Lower leg skin (tissue), 4 donors: ENCODE data around the gene CAPS. TPM values are rescaled to one million over a fixed set of nuclear protein-coding genes. Genes with fewer than 3 reads are reported as not detected.

Source experiments
- DNase-seq, 2 donors: peaks; one replicate each; pipeline ENCODE4 v3.0.0-alpha.2; 2019; ENCODE audit warnings: low spot score in 2 of 2
- H3K4me3 ChIP-seq: fragments of 200-600 bp; sonication (generic); 2 replicates; pipeline ENCODE4 v1.5.1; 2017; ENCODE audit warnings: mild to moderate bottlenecking, low read depth; ENCODE audit not compliant: poor library complexity, severe bottlenecking
- CTCF ChIP-seq, 3 donors: fragments of 450-650 bp; IDR thresholded peaks; one replicate each; pipeline ENCODE4 v1.5.1; 2016; ENCODE audit warnings: antibody characterized with exemption in 3 of 3, mild to moderate bottlenecking in 3 of 3, moderate library complexity in 2 of 3
- POLR2A ChIP-seq, 2 donors: fragments of 450-650 bp; IDR thresholded peaks; one replicate each; pipeline ENCODE4 v1.6.1; 2016 to 2017; ENCODE audit warnings: antibody characterized with exemption in 2 of 2, mild to moderate bottlenecking in 1 of 2, moderate library complexity in 1 of 2
- WGBS, 2 donors: methylation state at CpG; one replicate each; pipeline ENCODE4 v1.1.5; 2018; 5-methylcytosine and 5-hydroxymethylcytosine counted together
- intact Hi-C: fragments of 100-400 bp; cut with DNase I; formaldehyde crosslinking; loops from one replicate; pipeline ENCODE4 v1.15.0; 2023; ENCODE audit warnings: low total_unique reads
- total RNA-seq, 4 donors: library from RNA; depleted of rRNA; stranded (reverse); fragments of >200 nt; gene quantifications; one replicate each; pipeline ENCODE4 v1.1.0, GENCODE V29; 2016

CAPS gene
- total RNA-seq, 4 donors from 2014 or later = 3.5 to 14.5 (median 11.5) TPM

GRCh38 chr19:5921516-5922160, 7.6 kb downstream of the CAPS start:
- no peak overlapping the region for H3K4me3 ChIP-seq
- intact Hi-C loops = no loop called here
- no peak for DNase-seq
- 91 to 92% methylated on average over 21 of the region's 21 CpGs for WGBS, 2 donors
- no peak for TF ChIP-seq POLR2A (IDR thresholded peaks at IDR 0.05)

GRCh38 chr19:5922161-5922545, 8.1 kb downstream of the CAPS start:
- no peak overlapping the region for H3K4me3 ChIP-seq
- 90 to 94% methylated on average over 12 of the region's 12 CpGs for WGBS, 2 donors
- DNase-seq = no peak
- TF ChIP-seq POLR2A (IDR thresholded peaks at IDR 0.05) = no peak
- TF ChIP-seq CTCF (IDR thresholded peaks at IDR 0.05) = no peak
- intact Hi-C loops = no loop called here

- intact Hi-C loops = no loop called here
- WGBS, 2 donors = 92 to 93% methylated on average over 9 to 16 of the region's 16 CpGs
- no peak overlapping the region for H3K4me3 ChIP-seq
- no peak for DNase-seq
- TF ChIP-seq POLR2A (IDR thresholded peaks at IDR 0.05) = no peak
- TF ChIP-seq CTCF (IDR thresholded peaks at IDR 0.05) = no peak
Observed at GRCh38 chr19:5923356-5923755, 9.3 kb downstream of the CAPS start.

GRCh38 chr19:5925830-5926427, 11.9 kb downstream of the CAPS start:
- 76 to 78% methylated on average over 18 of the region's 18 CpGs for WGBS, 2 donors
- no peak overlapping the region for H3K4me3 ChIP-seq
- no peak for DNase-seq
- TF ChIP-seq POLR2A (IDR thresholded peaks at IDR 0.05) = no peak
- TF ChIP-seq CTCF (IDR thresholded peaks at IDR 0.05) = no peak
- intact Hi-C loops = no loop called here

GRCh38 chr19:5926641-5927440, 12.8 kb downstream of the CAPS start:
- no peak overlapping the region for H3K4me3 ChIP-seq
- DNase-seq = peak in 1 of 2 donors; percentile 72
- intact Hi-C loops = no loop called here
- TF ChIP-seq CTCF (IDR thresholded peaks at IDR 0.05) = no peak
- TF ChIP-seq POLR2A (IDR thresholded peaks at IDR 0.05) = no peak
- WGBS, 2 donors = 55 to 61% methylated on average over 14 of the region's 14 CpGs

- TF ChIP-seq CTCF (IDR thresholded peaks at IDR 0.05) (no peak), POLR2A (IDR thresholded peaks at IDR 0.05) (no peak)
- WGBS, 2 donors = 72% methylated on average over 8 of the region's 8 CpGs
- intact Hi-C loops = no loop called here
- DNase-seq = no peak
- no peak overlapping the region for H3K4me3 ChIP-seq
Observed at GRCh38 chr19:5927441-5927821, 13.4 kb downstream of the CAPS start.
